ENCODE measurements around the gene TMEM40. TPM values are rescaled to one million over a fixed set of nuclear protein-coding genes. Genes with fewer than 3 reads are reported as not detected.

Gene TMEM40
- total and polyA plus RNA-seq, 9 of the 15 experiments (the other 6 are each of a cell fraction or from before 2014, with no cell fraction given), result 0.11 to 0.31 (median 0.14) TPM; not detected in 6

GRCh38 chr3:12750658-12751071 lies 8.4 kb downstream of the TMEM40 start:
- BruUV-seq (replicated peaks), result no TSS peak
- Histone ChIP-seq H3K36me3 (ENCODE audit: control insufficient read depth, insufficient read depth, low read length) (no peaks in the 10 kb centered on the region), H3K79me2 (ENCODE audit: control insufficient read depth, insufficient read depth, low read length) (no peaks in the 10 kb centered on the region), H3K9ac (ENCODE audit: insufficient read depth in 1 of 2, low read depth in 2 of 2, low read length in 2 of 2) (no peak overlapping the region), H3K27me3 (ENCODE audit: control insufficient read depth in 2 of 2, insufficient read depth in 2 of 2, low read length in 2 of 2) (peaks cover 9 to 12% of the 10 kb centered on the region in 2 experiments; a peak in 4 of 5 replicates), H3K9me1 (ENCODE audit: control insufficient read depth, insufficient read depth, low read length) (no peaks in the 10 kb centered on the region), H3K4me2 (ENCODE audit: insufficient read depth, low read length) (no peak overlapping the region), H2AFZ (ENCODE audit: low read depth, low read length) (peak overlapping the region; percentile 22; the same call in 1 of the 2 replicates), H4K20me1 (replicated peaks; ENCODE audit: control insufficient read depth, insufficient read depth, low read length) (no peaks in the 10 kb centered on the region), H3K4me3 (no peak overlapping the region), H3K4me1 (replicated peaks in 1 of 2; ENCODE audit: control insufficient read depth in 2 of 2, insufficient read depth in 2 of 2, low read length in 2 of 2) (peaks cover 0 to 16% of the 10 kb centered on the region in 2 experiments; a peak in 4 of 5 replicates), H3K9me3 (replicated peaks; ENCODE audit: control insufficient read depth, insufficient read depth, low read depth, low read length) (no peaks in the 10 kb centered on the region), H3K27ac (ENCODE audit: extremely low read depth, low read depth, low read length) (no peak overlapping the region)
- DNase-seq (ENCODE audit: extremely low read depth in 1 of 4, low spot score in 3 of 4), result no peak
- TF ChIP-seq DIDO1 (tag; IDR thresholded peaks at IDR 0.05; ENCODE audit: low read depth), result peak; percentile 56; the same call in 1 of the 2 replicates
- no peak for TF ChIP-seq SMARCB1 (IDR thresholded peaks at IDR 0.05; ENCODE audit: insufficient read length, low read depth)
- 0 out of 2 replicates have a peak, but pooled peaks have one; percentile 5 for TF ChIP-seq FOXJ2 (tag; IDR thresholded peaks at IDR 0.05)
- peak; percentile 79 for TF ChIP-seq FOSL1 (tag; conservative IDR thresholded peaks at IDR 0.05)
- TF ChIP-seq ATF3 (IDR thresholded peaks at IDR 0.05), result peak; percentile 45; the same call in 1 of the 2 replicates
- TF ChIP-seq ATF3 (CRISPR knock-in tag; conservative IDR thresholded peaks at IDR 0.05), result no peak
- TF ChIP-seq IRF2 (CRISPR knock-in tag; IDR thresholded peaks at IDR 0.05), result 0 out of 2 replicates have a peak, but pooled peaks have one; percentile 25
- peak; percentile 94 for TF ChIP-seq BHLHE40 (IDR thresholded peaks at IDR 0.05; ENCODE audit: low read length)
- no peak for TF ChIP-seq EWSR1 (IDR thresholded peaks at IDR 0.05; ENCODE audit: borderline replicate concordance, low read depth, partially characterized antibody)
- no peak for TF ChIP-seq HOXB6 (CRISPR knock-in tag; IDR thresholded peaks at IDR 0.05; ENCODE audit: borderline replicate concordance)
- 25% methylated on average over 4 of the region's 4 CpGs for WGBS (ENCODE audit: insufficient coverage, low coverage, missing lambda C conversion rate)
- ATAC-seq, result no peak; the same call in 1 of the 3 replicates
- in situ Hi-C loops (cut with MboI) (no loop called here), intact Hi-C loops (cut with micrococcal nuclease) (no loop called here)
- POLR2A ChIA-PET, result interaction anchor here (1.7 kb wide), 1 partner anchor 14 kb away, joined by 4 read pairs; no protein-coding TSS in a partner anchor
- FAIRE-seq, result no peak
- CTCF ChIA-PET (ENCODE audit: low intra/inter-chr PET ratio), result no interaction called here
